Mucosa of descending colon (tissue), 3 donors: ENCODE results near the gene CCSER1. TPM values are rescaled to one million over a fixed set of nuclear protein-coding genes. Genes with fewer than 3 reads are reported as not detected.

Experiments used
- ATAC-seq: fragments of 200-7000 bp; cut with Tn5 transposase; one replicate; pipeline ENCODE4 v1.9.1; 2020; ENCODE audit warnings: mild to moderate bottlenecking, moderate library complexity
- DNase-seq, 3 donors: peaks; one replicate each; pipeline ENCODE4 v3.0.0-alpha.2; 2020
- H3K36me3 ChIP-seq: fragments of 200-600 bp; one replicate; pipeline ENCODE4 v1.8.0; 2021; ENCODE audit warnings: low read depth, mild to moderate bottlenecking
- H3K4me1 ChIP-seq: fragments of 200-600 bp; one replicate; pipeline ENCODE4 v1.8.0; 2021; ENCODE audit warnings: low read depth, mild to moderate bottlenecking
- H3K4me3 ChIP-seq: fragments of 200-600 bp; one replicate; pipeline ENCODE4 v1.8.0; 2021; ENCODE audit warnings: mild to moderate bottlenecking
- H3K9me3 ChIP-seq: fragments of 200-600 bp; one replicate; pipeline ENCODE4 v1.8.0; 2021; ENCODE audit warnings: mild to moderate bottlenecking
- CTCF ChIP-seq: fragments of 200-600 bp; IDR thresholded peaks from one replicate; pipeline ENCODE4 v1.8.0; 2022; ENCODE audit warnings: antibody characterized with exemption, mild to moderate bottlenecking
- intact Hi-C, 2 donors: fragments of 100-400 bp; cut with DNase I in 1 of 2; cut with micrococcal nuclease in 1 of 2; formaldehyde crosslinking; loops; one replicate each; pipeline versions ENCODE4 v1.11.0 to v1.11.1; 2022; cut with DNase I, micrococcal nuclease
- total RNA-seq, 3 donors: library from RNA; stranded (reverse); fragmentation: NEBNext Ultra II Directional in 2 of 3; extraction: Animal tissue kit (Norgen Biotek cat#: 25700) in 2 of 3; gene quantifications; one replicate each; pipeline versions ENCODE4 v1.2.1 to v1.2.4, GENCODE V29; 2021 to 2023
- donor health status: DM: no; HTN: no; CAD: no; lungs with moderate emphysema.
- donor health status: DM: no; HTN: no; CAD: no.
- donor health status: DM: no; HTN: yes; CAD: no.

CCSER1 gene
- total RNA-seq, 3 donors from 2014 or later: 11.1 to 32.4 (median 13.3) TPM

GRCh38 chr4:90584051-90584450, 456.9 kb downstream of the CCSER1 start:
- intact Hi-C loops: no loop called here
- Histone ChIP-seq H3K4me1 (no peaks in the 10 kb centered on the region), H3K9me3 (no peaks in the 10 kb centered on the region), H3K4me3 (no peak overlapping the region), H3K36me3 (no peaks in the 10 kb centered on the region)
- no peak for TF ChIP-seq CTCF
- ATAC-seq: no peak
- no peak for DNase-seq

- H3K4me3 ChIP-seq: no peak overlapping the region
- no peak for ATAC-seq
These were observed 458.8 kb downstream of the CCSER1 start for GRCh38 chr4:90585961-90586360.

GRCh38 chr4:90586799-90587198, 459.6 kb downstream of the CCSER1 start:
- ATAC-seq (no peak), DNase-seq (no peak)
- no peaks in the 10 kb centered on the region for H3K9me3 ChIP-seq
- no peaks in the 10 kb centered on the region for H3K4me1 ChIP-seq
- no peak for TF ChIP-seq CTCF
- intact Hi-C loops: no loop called here
- H3K4me3 ChIP-seq: no peak overlapping the region
- H3K36me3 ChIP-seq: no peaks in the 10 kb centered on the region

More at GRCh38 chr4:90585961-90586360, 458.8 kb downstream of the CCSER1 start:
- intact Hi-C loops: no loop called here
- no peak for TF ChIP-seq CTCF
- no peak for DNase-seq
- no peaks in the 10 kb centered on the region for H3K4me1 ChIP-seq
- H3K36me3 ChIP-seq: no peaks in the 10 kb centered on the region
- no peaks in the 10 kb centered on the region for H3K9me3 ChIP-seq

GRCh38 chr4:90597927-90598326, 470.7 kb downstream of the CCSER1 start:
- TF ChIP-seq CTCF: no peak
- intact Hi-C loops: no loop called here
- H3K4me1 ChIP-seq: no peaks in the 10 kb centered on the region
- no peaks in the 10 kb centered on the region for H3K9me3 ChIP-seq
- ATAC-seq (no peak), DNase-seq (no peak)
- H3K36me3 ChIP-seq: no peaks in the 10 kb centered on the region
- no peak overlapping the region for H3K4me3 ChIP-seq

GRCh38 chr4:90598741-90599140, 471.5 kb downstream of the CCSER1 start:
- no peak for ATAC-seq
- H3K4me3 ChIP-seq: no peak overlapping the region
- H3K36me3 ChIP-seq: no peaks in the 10 kb centered on the region
- DNase-seq: no peak
- intact Hi-C loops: no loop called here
- H3K4me1 ChIP-seq: no peaks in the 10 kb centered on the region
- no peak for TF ChIP-seq CTCF
- H3K9me3 ChIP-seq: no peaks in the 10 kb centered on the region

GRCh38 chr4:90602726-90603125, 475.5 kb downstream of the CCSER1 start:
- intact Hi-C loops: no loop called here
- Histone ChIP-seq H3K4me3 (no peak overlapping the region), H3K36me3 (no peaks in the 10 kb centered on the region), H3K9me3 (no peaks in the 10 kb centered on the region), H3K4me1 (no peaks in the 10 kb centered on the region)
- TF ChIP-seq CTCF: no peak
- ATAC-seq: no peak
- no peak for DNase-seq
